CD4-positive, alpha-beta T cell (primary cell): ENCODE data around the gene DESI2. TPM values are rescaled to one million over a fixed set of nuclear protein-coding genes. Genes with fewer than 3 reads are reported as not detected.

Experiments used
- ATAC-seq: fragments of 200-7000 bp; cut with Tn5 transposase; one replicate; pipeline ENCODE4 v1.10.0; 2022; ENCODE audit warnings: mild to moderate bottlenecking; ENCODE audit not compliant: poor library complexity
- CTCF ChIA-PET: fragments of 350-600 bp; sonication (Branson Sonifier 250); formaldehyde crosslinking; loops from one replicate; lab custom pipeline; 2021; ENCODE audit warnings: antibody characterized with exemption, inconsistent platforms; lab: Charles Lee
- POLR2A ChIA-PET: fragments of 350-600 bp; sonication (Branson Sonifier 250); formaldehyde crosslinking; loops from one replicate; lab custom pipeline; 2021; ENCODE audit warnings: antibody characterized with exemption, inconsistent platforms; lab: Charles Lee
- DNase-seq, 14 experiments: peaks; one replicate each; pipeline ENCODE4 v3.0.0-alpha.2; 2013 to 2020; ENCODE audit warnings: mixed read lengths in 2 of 14
- H3K27ac ChIP-seq, 2 donors: one replicate each; pipeline versions ENCODE4 v1.5.1 to v1.7.0; 2013; ENCODE audit warnings: low read length in 2 of 2, low read depth in 1 of 2, mild to moderate bottlenecking in 1 of 2
- H3K27me3 ChIP-seq, 2 experiments: 1 replicate in 1 of 2; 2 replicates in 1 of 2; pipeline versions ENCODE4 v1.6.1 to v1.7.0; 2013; ENCODE audit warnings: low read length in 2 of 2, control low read depth in 1 of 2, mild to moderate bottlenecking in 1 of 2, moderate library complexity in 1 of 2; ENCODE audit not compliant: insufficient read depth in 2 of 2, control insufficient read depth in 1 of 2
- H3K36me3 ChIP-seq: one replicate; pipeline ENCODE4 v1.6.1; 2013; ENCODE audit warnings: low read length, control low read depth; ENCODE audit not compliant: insufficient read depth
- H3K4me1 ChIP-seq: one replicate; pipeline ENCODE4 v1.6.1; 2013; ENCODE audit warnings: low read length, control low read depth; ENCODE audit not compliant: insufficient read depth
- H3K4me3 ChIP-seq: one replicate; pipeline ENCODE4 v1.5.1; 2013; ENCODE audit warnings: mild to moderate bottlenecking, low read length, moderate library complexity
- H3K9me3 ChIP-seq, 2 experiments: 1 replicate in 1 of 2; 2 replicates in 1 of 2; pipeline versions ENCODE4 v1.6.1 to v1.7.0; 2013; ENCODE audit warnings: low read length in 2 of 2, mild to moderate bottlenecking in 2 of 2, control low read depth in 1 of 2, moderate library complexity in 1 of 2; ENCODE audit not compliant: control insufficient read depth in 1 of 2, insufficient read depth in 1 of 2
- H3K27ac Mint-ChIP-seq: one replicate; pipeline ENCODE4 v1.8.0; 2020; ENCODE audit warnings: mixed read lengths
- H3K27me3 Mint-ChIP-seq: one replicate; pipeline ENCODE4 v1.8.0; 2021; ENCODE audit warnings: mixed read lengths
- H3K36me3 Mint-ChIP-seq: one replicate; pipeline ENCODE4 v1.8.0; 2021; ENCODE audit warnings: low read depth, mixed read lengths
- H3K4me1 Mint-ChIP-seq: one replicate; pipeline ENCODE4 v1.8.0; 2021; ENCODE audit warnings: low read depth, mixed read lengths
- H3K4me3 Mint-ChIP-seq: one replicate; pipeline ENCODE4 v1.8.0; 2020; ENCODE audit warnings: mild to moderate bottlenecking, mixed read lengths
- H3K9me3 Mint-ChIP-seq: one replicate; pipeline ENCODE4 v1.8.0; 2020; ENCODE audit warnings: mixed read lengths
- intact Hi-C, 2 experiments: fragments of 100-400 bp; cut with DNase I in 1 of 2; cut with micrococcal nuclease in 1 of 2; formaldehyde crosslinking; loops; one replicate each; pipeline versions ENCODE4 v1.15.1 to v1.9.0; 2023 to 2025; cut with DNase I, micrococcal nuclease
- total RNA-seq, 174 experiments: library from RNA in 2 of 174; stranded (reverse) in 2 of 174; gene quantifications; one replicate each; pipeline ENCODE4 v1.2.3 and lab custom pipeline; 2021 to 2026
- TF ChIP-seq, protein P1 (sequence below): fragments of 200-600 bp; IDR thresholded peaks from one replicate; pipeline ENCODE4 v1.8.0; 2022; ENCODE audit warnings: antibody characterized with exemption, mild to moderate bottlenecking

The DESI2 gene
- total RNA-seq, 2 experiments from 2014 or later: 12.9 to 13.7 TPM

DNA sequence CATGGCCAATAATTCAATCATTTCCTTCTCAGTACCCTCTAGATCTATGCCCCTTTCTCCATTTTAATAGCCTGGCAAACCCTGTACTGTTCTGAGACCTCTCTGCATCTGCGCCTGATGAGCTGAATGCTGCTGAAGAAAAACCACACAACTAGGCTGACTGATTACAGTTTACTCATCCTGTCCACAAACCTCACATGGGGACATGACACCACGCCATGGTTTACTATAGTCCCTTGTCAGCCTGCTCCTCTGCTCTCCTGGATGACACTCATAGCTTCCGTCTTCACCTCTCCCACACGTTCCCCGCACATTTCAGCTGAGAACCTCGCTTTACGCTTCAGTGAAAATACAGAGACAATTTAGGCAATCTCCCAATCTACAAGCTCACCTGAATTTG, 59.7 kb downstream of the DESI2 start:
- Mint-ChIP-seq H3K9me3 (no peaks in the 10 kb centered on the region), H3K27ac (no peak overlapping the region), H3K4me3 (no peak overlapping the region), H3K36me3 (no peaks in the 10 kb centered on the region), H3K27me3 (no peaks in the 10 kb centered on the region), H3K4me1 (no peaks in the 10 kb centered on the region)
- no peaks in the 10 kb centered on the region for H3K4me1 ChIP-seq
- no peak for ATAC-seq
- no peak overlapping the region for H3K27ac ChIP-seq
- H3K36me3 ChIP-seq: no peaks in the 10 kb centered on the region
- TF ChIP-seq, protein P1, sequence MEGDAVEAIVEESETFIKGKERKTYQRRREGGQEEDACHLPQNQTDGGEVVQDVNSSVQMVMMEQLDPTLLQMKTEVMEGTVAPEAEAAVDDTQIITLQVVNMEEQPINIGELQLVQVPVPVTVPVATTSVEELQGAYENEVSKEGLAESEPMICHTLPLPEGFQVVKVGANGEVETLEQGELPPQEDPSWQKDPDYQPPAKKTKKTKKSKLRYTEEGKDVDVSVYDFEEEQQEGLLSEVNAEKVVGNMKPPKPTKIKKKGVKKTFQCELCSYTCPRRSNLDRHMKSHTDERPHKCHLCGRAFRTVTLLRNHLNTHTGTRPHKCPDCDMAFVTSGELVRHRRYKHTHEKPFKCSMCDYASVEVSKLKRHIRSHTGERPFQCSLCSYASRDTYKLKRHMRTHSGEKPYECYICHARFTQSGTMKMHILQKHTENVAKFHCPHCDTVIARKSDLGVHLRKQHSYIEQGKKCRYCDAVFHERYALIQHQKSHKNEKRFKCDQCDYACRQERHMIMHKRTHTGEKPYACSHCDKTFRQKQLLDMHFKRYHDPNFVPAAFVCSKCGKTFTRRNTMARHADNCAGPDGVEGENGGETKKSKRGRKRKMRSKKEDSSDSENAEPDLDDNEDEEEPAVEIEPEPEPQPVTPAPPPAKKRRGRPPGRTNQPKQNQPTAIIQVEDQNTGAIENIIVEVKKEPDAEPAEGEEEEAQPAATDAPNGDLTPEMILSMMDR: no peak
- intact Hi-C loops: no loop called here
- no peak for DNase-seq
- no peaks in the 10 kb centered on the region for H3K27me3 ChIP-seq
- no peaks in the 10 kb centered on the region for H3K9me3 ChIP-seq
- no peak overlapping the region for H3K4me3 ChIP-seq
- ChIA-PET POLR2A (no interaction called here), CTCF (no interaction called here)

DNA sequence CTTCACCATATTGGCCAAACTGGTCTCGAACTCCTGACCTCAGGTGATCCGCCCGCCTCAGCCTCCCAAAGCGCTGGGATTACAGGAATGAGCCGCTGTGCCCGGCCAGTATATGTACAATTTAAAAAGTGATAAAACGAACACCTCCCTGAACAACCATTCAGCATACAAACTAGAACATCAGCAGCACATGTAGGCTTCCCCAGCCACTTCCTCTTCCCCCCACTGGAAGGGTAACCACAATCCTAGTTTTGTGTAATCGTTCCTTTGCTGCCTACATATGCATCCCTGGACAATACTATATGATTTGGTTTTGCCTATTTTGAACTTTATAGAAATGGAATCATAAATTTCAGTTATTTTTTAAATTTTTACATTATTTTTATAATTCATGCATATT, 60.4 kb downstream of the DESI2 start:
- Mint-ChIP-seq H3K27me3 (no peaks in the 10 kb centered on the region), H3K27ac (no peak overlapping the region), H3K36me3 (no peaks in the 10 kb centered on the region), H3K9me3 (no peaks in the 10 kb centered on the region), H3K4me1 (no peaks in the 10 kb centered on the region), H3K4me3 (no peak overlapping the region)
- ChIA-PET CTCF (no interaction called here), POLR2A (no interaction called here)
- no peak for ATAC-seq
- no peak for DNase-seq
- Histone ChIP-seq H3K27me3 (no peaks in the 10 kb centered on the region), H3K4me3 (no peak overlapping the region), H3K4me1 (no peaks in the 10 kb centered on the region), H3K9me3 (no peaks in the 10 kb centered on the region), H3K36me3 (no peaks in the 10 kb centered on the region), H3K27ac (no peak overlapping the region)
- intact Hi-C loops: no loop called here
- TF ChIP-seq, protein P1: no peak

- no peak overlapping the region for H3K4me3 ChIP-seq
- no peak overlapping the region for H3K27ac ChIP-seq
- H3K27ac Mint-ChIP-seq: no peak overlapping the region
- intact Hi-C loops: no loop called here
- H3K4me3 Mint-ChIP-seq: peak overlapping the region; percentile 62
- CTCF ChIA-PET: no interaction called here
- H3K36me3 ChIP-seq: no peaks in the 10 kb centered on the region
- peaks cover 10% of the 10 kb centered on the region for H3K4me1 Mint-ChIP-seq
- no peaks in the 10 kb centered on the region for H3K9me3 ChIP-seq
- POLR2A ChIA-PET: no interaction called here
- no peak for ATAC-seq
- TF ChIP-seq, protein P1: no peak
- H3K27me3 ChIP-seq: peaks cover 0 to 7% of the 10 kb centered on the region in 2 experiments
- peaks cover 13% of the 10 kb centered on the region for H3K4me1 ChIP-seq
- H3K27me3 Mint-ChIP-seq: peaks cover 22% of the 10 kb centered on the region
- H3K36me3 Mint-ChIP-seq: peaks cover 8% of the 10 kb centered on the region
- H3K9me3 Mint-ChIP-seq: no peaks in the 10 kb centered on the region
- no peak for DNase-seq
Measured at GRCh38 chr1:244727871-244728474, 75.0 kb downstream of the DESI2 start.
